SK-N-SH treated with all-trans-retinoic acid at 6 μM for 48 hours (cell line): ENCODE results near the gene MORC1.

Experiments
- ARNTL ChIP-seq: fragments of 450-650 bp; formaldehyde crosslinking; IDR thresholded peaks from 2 replicates; pipeline ENCODE4 v1.5.0; 2020; ENCODE audit warnings: low read depth, mild to moderate bottlenecking, moderate library complexity, borderline replicate concordance
- BACH2 ChIP-seq: fragments of 250-450 bp; sonication (Bioruptor Pico); IDR thresholded peaks from 2 replicates; pipeline ENCODE4 v1.9.0; 2021; ENCODE audit warnings: mild to moderate bottlenecking, borderline replicate concordance
- CREB5 ChIP-seq: fragments of 250-450 bp; sonication (Bioruptor Pico); IDR thresholded peaks from 2 replicates; pipeline ENCODE4 v1.5.1; 2020; ENCODE audit warnings: low read depth, mild to moderate bottlenecking, moderate library complexity
- GLIS3 ChIP-seq: fragments of 250-450 bp; sonication (Bioruptor Pico); IDR thresholded peaks from 2 replicates; pipeline ENCODE4 v1.5.0; 2020; ENCODE audit warnings: mild to moderate bottlenecking, moderate library complexity
- PATZ1 ChIP-seq: fragments of 250-450 bp; sonication (Bioruptor Pico); IDR thresholded peaks from 2 replicates; pipeline ENCODE4 v1.8.0; 2020; ENCODE audit warnings: mild to moderate bottlenecking, moderate library complexity, borderline replicate concordance
- PPARA ChIP-seq: fragments of 250-450 bp; sonication (Bioruptor Pico); IDR thresholded peaks from 2 replicates; pipeline ENCODE4 v1.5.0; 2020; ENCODE audit warnings: mild to moderate bottlenecking, borderline replicate concordance
- ZC3H10 ChIP-seq: fragments of 250-450 bp; sonication (Bioruptor Pico); IDR thresholded peaks from 2 replicates; pipeline ENCODE4 v1.5.1; 2021; ENCODE audit warnings: mild to moderate bottlenecking, moderate library complexity
- ZFP3 ChIP-seq: fragments of 250-450 bp; sonication (Bioruptor Pico); IDR thresholded peaks from 2 replicates; pipeline ENCODE4 v1.5.0; 2020; ENCODE audit warnings: mild to moderate bottlenecking, moderate library complexity
- ZFP30 ChIP-seq: fragments of 450-650 bp; formaldehyde crosslinking; IDR thresholded peaks from 2 replicates; pipeline ENCODE4 v1.5.0; 2022; ENCODE audit warnings: mild to moderate bottlenecking, moderate library complexity
- ZNF565 ChIP-seq: fragments of 450-650 bp; formaldehyde crosslinking; conservative IDR thresholded peaks from 2 replicates; pipeline ENCODE4 v1.5.0; 2020; ENCODE audit warnings: low read depth, mild to moderate bottlenecking, moderate library complexity

- TF ChIP-seq GLIS3 (CRISPR knock-in tag) = no peak
- no peak for TF ChIP-seq ZNF565 (CRISPR knock-in tag)
- TF ChIP-seq ARNTL (CRISPR knock-in tag) = no peak
- no peak for TF ChIP-seq ZC3H10 (CRISPR knock-in tag)
- TF ChIP-seq CREB5 = no peak
- TF ChIP-seq PATZ1 (CRISPR knock-in tag) = no peak
- no peak for TF ChIP-seq PPARA (CRISPR knock-in tag)
- no peak for TF ChIP-seq BACH2 (CRISPR knock-in tag)
- TF ChIP-seq ZFP30 = no peak
- no peak for TF ChIP-seq ZFP3 (CRISPR knock-in tag)
Observed at GRCh38 chr3:108983051-108983450, 134.9 kb downstream of the MORC1 start.
